ENCODE data around the gene RAB11FIP3.

Gene RAB11FIP3

DNA sequence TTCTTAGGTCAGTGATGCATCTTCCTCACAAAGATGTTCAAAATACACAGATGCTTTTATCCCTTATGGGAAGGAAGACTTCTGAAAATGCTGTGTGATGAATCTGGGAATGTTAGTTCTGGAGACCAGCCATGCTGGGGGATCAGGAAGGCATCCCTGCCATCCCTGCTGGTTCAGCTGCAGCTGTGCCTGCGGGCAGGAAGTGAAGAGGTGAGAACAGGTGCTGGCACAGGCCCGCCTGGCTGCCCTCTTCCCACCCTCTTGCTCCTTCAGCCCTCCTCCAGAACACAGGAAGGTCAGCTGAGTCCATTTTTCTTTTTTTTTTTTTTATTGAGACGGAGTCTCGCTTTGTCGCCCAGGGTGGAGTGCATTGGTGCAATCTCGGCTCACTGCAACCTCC, 15.2 kb downstream of the RAB11FIP3 start:
- TF ChIP-seq CTCF (IDR thresholded peaks at IDR 0.05; ENCODE audit: borderline replicate concordance, insufficient read depth, low read depth, low read length): no peak
- no peak overlapping the region for H3K4me3 ChIP-seq (ENCODE audit: low read depth, low read length)

- H3K4me3 ChIP-seq (ENCODE audit: low read depth, low read length): no peak overlapping the region
- no peak for TF ChIP-seq CTCF (IDR thresholded peaks at IDR 0.05; ENCODE audit: borderline replicate concordance, insufficient read depth, low read depth, low read length)
Measured at GRCh38 chr16:441447-441846, 16.0 kb downstream of the RAB11FIP3 start.

- H3K4me3 ChIP-seq (ENCODE audit: low read depth, low read length): no peak overlapping the region
Measured at GRCh38 chr16:442976-443375, 17.5 kb downstream of the RAB11FIP3 start.

DNA sequence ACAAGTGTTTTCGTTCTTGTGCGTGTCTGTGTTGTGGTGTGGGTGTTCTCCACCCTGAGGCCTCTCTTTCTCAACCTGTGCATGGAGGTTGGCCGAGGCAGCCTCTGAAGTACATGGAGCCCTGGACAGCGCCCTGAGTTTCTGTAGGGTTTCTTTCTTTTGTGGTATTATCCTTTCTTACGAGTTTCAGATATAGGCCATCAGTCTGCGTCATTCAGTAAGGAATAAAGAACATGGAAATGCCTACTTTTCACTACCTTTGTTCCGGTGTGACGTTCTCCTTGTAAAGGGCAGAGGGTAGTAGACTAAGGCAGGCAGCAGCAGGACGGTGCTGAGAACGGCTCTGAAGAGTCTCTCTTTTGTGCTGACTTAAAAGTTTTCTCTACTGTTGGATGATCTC, 18.6 kb downstream of the RAB11FIP3 start:
- no peak for TF ChIP-seq CTCF (IDR thresholded peaks at IDR 0.05; ENCODE audit: borderline replicate concordance, insufficient read depth, low read depth, low read length)
- no peak overlapping the region for H3K4me3 ChIP-seq (ENCODE audit: low read depth, low read length)

More at GRCh38 chr16:442976-443375, 17.5 kb downstream of the RAB11FIP3 start:
- TF ChIP-seq CTCF (IDR thresholded peaks at IDR 0.05; ENCODE audit: borderline replicate concordance, insufficient read depth, low read depth, low read length): no peak

- H3K4me3 ChIP-seq (ENCODE audit: low read depth, low read length): no peak overlapping the region
- no peak for TF ChIP-seq CTCF (IDR thresholded peaks at IDR 0.05; ENCODE audit: borderline replicate concordance, insufficient read depth, low read depth, low read length)
Measured at GRCh38 chr16:445566-445965, 20.1 kb downstream of the RAB11FIP3 start.

- TF ChIP-seq CTCF (IDR thresholded peaks at IDR 0.05; ENCODE audit: borderline replicate concordance, insufficient read depth, low read depth, low read length): no peak
Measured at GRCh38 chr16:450385-450784, 24.9 kb downstream of the RAB11FIP3 start.

DNA sequence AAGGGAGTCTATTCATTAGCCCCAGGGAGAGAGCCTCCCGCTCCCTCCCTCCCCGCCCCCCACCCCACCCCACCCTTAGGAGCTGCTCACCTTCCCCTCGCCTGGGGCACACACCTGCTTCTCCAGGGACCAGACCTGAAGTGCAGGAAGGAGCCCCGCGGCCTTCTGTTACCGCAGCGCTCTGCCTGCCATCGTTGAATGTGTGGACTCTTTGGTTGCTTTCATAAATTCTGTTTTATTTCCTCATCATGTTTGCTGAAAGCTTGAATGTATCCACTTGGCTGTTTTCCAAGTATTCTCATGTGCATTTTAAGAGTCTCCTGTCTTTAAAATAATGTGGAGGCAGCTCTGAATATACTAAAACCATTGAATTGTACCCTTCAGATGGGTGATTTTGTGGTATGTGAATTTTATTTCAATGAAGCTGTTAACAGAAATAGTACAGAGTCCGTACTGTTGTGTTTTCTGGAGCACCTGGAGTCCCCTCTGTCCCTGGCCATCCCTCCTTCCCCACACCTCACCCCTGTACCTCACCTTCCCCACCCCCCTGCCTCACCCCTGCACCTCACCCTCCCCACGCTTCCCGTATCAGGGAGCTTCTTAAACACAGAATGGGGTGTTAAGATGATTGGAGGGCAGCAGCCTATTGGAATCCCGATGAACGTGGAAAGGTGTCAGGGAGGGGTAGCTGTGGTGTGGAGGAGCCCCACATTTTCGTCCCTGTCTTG, 25.5 kb downstream of the RAB11FIP3 start:
- H3K4me3 ChIP-seq (ENCODE audit: low read depth, low read length): no peak overlapping the region
- no peak for TF ChIP-seq CTCF (IDR thresholded peaks at IDR 0.05; ENCODE audit: borderline replicate concordance, insufficient read depth, low read depth, low read length)

More at GRCh38 chr16:450385-450784, 24.9 kb downstream of the RAB11FIP3 start:
- no peak overlapping the region for H3K4me3 ChIP-seq (ENCODE audit: low read depth, low read length)
